Upper lobe of right lung (tissue), 1 donor: Measurements from ENCODE around the gene PTGR1. TPM values are rescaled to one million over a fixed set of nuclear protein-coding genes. Genes with fewer than 3 reads are reported as not detected.
"Not testable (repeated sequence)": the region's sequence is repeated elsewhere in the genome, so short reads cannot be mapped to it uniquely, and the experiment has no call there.

Experiments used
- ATAC-seq: fragments of 200-7000 bp; cut with Tn5 transposase; one replicate; pipeline ENCODE4 v1.9.1; 2020; ENCODE audit warnings: mild to moderate bottlenecking, moderate library complexity
- DNase-seq: peaks from one replicate; pipeline ENCODE4 v3.0.0-alpha.2; 2020
- H3K27ac ChIP-seq: fragments of 200-600 bp; one replicate; pipeline ENCODE4 v1.8.0; 2022
- H3K27me3 ChIP-seq: fragments of 200-600 bp; one replicate; pipeline ENCODE4 v1.8.0; 2022; ENCODE audit warnings: mild to moderate bottlenecking
- H3K36me3 ChIP-seq: fragments of 200-600 bp; one replicate; pipeline ENCODE4 v1.8.0; 2022
- H3K4me1 ChIP-seq: fragments of 200-600 bp; one replicate; pipeline ENCODE4 v1.8.0; 2022
- H3K4me3 ChIP-seq: fragments of 200-600 bp; one replicate; pipeline ENCODE4 v1.8.0; 2022; ENCODE audit warnings: mild to moderate bottlenecking
- H3K9me3 ChIP-seq: fragments of 200-600 bp; one replicate; pipeline ENCODE4 v1.8.0; 2022
- intact Hi-C: fragments of 100-400 bp; cut with DNase I; formaldehyde crosslinking; loops from one replicate; pipeline ENCODE4 v1.11.0; 2022
- total RNA-seq: library from RNA; stranded (reverse); fragmentation: NEBNext Ultra II Directional; extraction: Animal tissue kit (Norgen Biotek cat#: 25700); gene quantifications from one replicate; pipeline ENCODE4 v1.2.1, GENCODE V29; 2021
- TF ChIP-seq, protein P1 (sequence below): fragments of 200-600 bp; IDR thresholded peaks from one replicate; pipeline ENCODE4 v1.8.0; 2022; ENCODE audit warnings: antibody characterized with exemption
- donor health status: DM: no; HTN: yes; CAD: no; lungs with severe emphysema.

Gene PTGR1
- total RNA-seq, 1 donor from 2014 or later: 38.0 TPM

DNA sequence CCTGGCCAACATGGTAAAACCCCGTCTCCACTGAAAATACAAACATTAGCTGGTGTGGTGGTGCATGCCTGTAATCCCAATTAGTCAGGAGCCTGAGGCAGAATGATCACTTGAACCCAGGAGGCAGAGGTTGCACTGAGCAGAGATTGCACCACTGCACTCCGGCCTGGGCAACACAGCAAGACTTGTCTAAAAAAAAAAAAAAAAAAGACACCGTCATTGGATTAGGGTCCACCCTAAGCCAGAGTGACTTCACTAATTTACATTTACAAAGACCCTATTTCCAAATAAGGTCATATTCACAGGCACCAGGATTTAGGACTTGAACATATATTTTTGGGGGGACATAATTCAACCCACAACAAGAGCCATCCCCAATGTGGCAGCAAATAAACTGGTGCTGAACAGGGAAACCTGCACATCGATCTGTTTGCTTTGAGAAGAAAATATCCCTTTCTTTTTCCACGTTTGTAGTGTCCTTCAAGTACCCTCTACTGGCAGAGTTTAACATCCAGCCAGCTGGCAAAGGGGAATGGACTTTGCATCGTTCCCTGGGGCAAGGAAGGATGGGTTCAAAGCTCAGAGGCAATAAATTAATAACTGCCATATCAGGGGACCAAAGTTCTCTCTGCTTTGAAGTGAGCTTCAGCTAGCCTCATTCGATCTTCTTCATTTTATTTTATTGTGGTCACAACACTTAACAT lies 28.0 kb upstream of the PTGR1 start:
- Histone ChIP-seq H3K27ac (no peak overlapping the region), H3K4me3 (no peak overlapping the region), H3K4me1 (peaks cover 16% of the 10 kb centered on the region), H3K36me3 (no peaks in the 10 kb centered on the region), H3K27me3 (no peaks in the 10 kb centered on the region), H3K9me3 (no peaks in the 10 kb centered on the region)
- intact Hi-C loops: no loop called here
- TF ChIP-seq, protein P1, sequence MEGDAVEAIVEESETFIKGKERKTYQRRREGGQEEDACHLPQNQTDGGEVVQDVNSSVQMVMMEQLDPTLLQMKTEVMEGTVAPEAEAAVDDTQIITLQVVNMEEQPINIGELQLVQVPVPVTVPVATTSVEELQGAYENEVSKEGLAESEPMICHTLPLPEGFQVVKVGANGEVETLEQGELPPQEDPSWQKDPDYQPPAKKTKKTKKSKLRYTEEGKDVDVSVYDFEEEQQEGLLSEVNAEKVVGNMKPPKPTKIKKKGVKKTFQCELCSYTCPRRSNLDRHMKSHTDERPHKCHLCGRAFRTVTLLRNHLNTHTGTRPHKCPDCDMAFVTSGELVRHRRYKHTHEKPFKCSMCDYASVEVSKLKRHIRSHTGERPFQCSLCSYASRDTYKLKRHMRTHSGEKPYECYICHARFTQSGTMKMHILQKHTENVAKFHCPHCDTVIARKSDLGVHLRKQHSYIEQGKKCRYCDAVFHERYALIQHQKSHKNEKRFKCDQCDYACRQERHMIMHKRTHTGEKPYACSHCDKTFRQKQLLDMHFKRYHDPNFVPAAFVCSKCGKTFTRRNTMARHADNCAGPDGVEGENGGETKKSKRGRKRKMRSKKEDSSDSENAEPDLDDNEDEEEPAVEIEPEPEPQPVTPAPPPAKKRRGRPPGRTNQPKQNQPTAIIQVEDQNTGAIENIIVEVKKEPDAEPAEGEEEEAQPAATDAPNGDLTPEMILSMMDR: no peak
- ATAC-seq (no peak), DNase-seq (no peak)

DNA sequence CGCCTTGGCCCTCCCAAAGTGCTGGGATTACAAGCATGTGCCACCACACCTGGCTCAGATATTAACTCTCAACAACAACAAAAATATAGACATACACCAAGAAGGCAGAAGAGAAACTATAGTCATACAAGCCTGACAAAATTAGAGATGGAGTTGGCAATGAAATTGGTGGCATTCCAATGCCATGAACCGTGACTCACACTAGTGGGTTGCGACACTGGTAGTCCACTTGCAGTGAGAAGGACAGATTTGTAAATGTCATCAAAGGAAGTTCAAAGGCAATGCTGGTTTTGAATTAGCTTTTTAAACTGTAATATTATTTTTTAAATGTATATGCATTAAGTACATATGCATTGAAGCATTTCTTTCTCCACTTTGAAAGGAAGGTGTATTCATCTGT lies 23.2 kb upstream of the PTGR1 start:
- Histone ChIP-seq H3K9me3 (no peaks in the 10 kb centered on the region), H3K4me1 (peaks cover 8% of the 10 kb centered on the region), H3K36me3 (no peaks in the 10 kb centered on the region), H3K4me3 (no peak overlapping the region), H3K27me3 (no peaks in the 10 kb centered on the region), H3K27ac (no peak overlapping the region)
- DNase-seq (peak; percentile 68), ATAC-seq (peak; percentile 75)
- TF ChIP-seq, protein P1: no peak
- intact Hi-C loops: no loop called here

DNA sequence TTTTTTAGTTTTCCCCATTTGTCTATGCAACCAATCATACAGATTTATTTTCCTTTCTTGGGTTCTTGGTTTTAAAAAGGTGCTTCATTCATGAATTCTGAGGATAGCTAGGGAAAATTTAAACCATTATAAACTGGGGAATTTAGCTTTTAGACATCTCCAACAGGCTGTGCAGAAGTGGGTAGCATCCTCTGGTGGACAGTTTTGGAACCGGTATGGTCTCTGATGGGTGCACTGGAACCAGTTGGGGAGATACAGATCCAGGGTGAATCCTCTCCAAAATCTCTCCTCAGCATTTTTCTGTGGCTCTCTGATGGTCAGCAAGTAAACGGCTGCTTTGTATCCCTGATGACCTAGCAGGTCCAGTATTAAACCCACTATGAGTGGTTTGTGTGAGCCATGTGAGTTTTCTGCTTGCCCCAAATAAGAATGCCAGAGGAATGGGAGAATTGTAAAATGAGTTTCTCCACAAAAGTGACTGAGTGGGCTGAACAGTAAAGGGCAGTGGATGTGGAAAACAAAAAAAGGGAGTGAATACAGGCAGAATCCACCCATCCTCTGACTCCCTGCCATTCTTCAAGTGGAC lies 22.5 kb upstream of the PTGR1 start:
- H3K27me3 ChIP-seq: no peaks in the 10 kb centered on the region
- ATAC-seq: peak; percentile 95
- no peak for DNase-seq
- intact Hi-C loops: no loop called here
- H3K4me3 ChIP-seq: no peak overlapping the region
- H3K9me3 ChIP-seq: no peaks in the 10 kb centered on the region
- H3K4me1 ChIP-seq: peaks cover 8% of the 10 kb centered on the region
- H3K27ac ChIP-seq: no peak overlapping the region
- no peaks in the 10 kb centered on the region for H3K36me3 ChIP-seq
- TF ChIP-seq, protein P1: peak; percentile 93

DNA sequence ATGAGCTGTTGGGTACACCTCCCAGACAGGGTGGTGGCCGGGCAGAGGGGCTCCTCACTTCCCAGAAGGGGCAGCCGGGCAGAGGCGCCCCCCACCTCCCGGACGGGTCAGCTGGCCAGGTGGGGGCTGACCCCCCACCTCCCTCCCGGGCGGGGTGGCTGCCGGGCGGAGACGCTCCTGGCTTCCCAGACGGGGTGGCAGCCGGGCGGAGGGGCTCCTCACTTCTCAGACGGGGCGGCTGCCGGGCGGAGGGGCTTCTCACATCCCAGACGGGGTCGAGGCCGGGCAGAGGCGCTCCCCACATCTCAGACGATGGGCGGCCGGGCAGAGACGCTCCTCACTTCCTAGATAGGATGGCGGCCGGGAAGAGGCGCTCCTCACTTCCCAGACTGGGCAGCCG lies 17.9 kb upstream of the PTGR1 start:
- DNase-seq, H3K4me1 ChIP-seq, H3K27ac ChIP-seq, intact Hi-C loops, ATAC-seq, H3K36me3 ChIP-seq, H3K27me3 ChIP-seq, H3K9me3 ChIP-seq, H3K4me3 ChIP-seq: not testable (repeated sequence)

DNA sequence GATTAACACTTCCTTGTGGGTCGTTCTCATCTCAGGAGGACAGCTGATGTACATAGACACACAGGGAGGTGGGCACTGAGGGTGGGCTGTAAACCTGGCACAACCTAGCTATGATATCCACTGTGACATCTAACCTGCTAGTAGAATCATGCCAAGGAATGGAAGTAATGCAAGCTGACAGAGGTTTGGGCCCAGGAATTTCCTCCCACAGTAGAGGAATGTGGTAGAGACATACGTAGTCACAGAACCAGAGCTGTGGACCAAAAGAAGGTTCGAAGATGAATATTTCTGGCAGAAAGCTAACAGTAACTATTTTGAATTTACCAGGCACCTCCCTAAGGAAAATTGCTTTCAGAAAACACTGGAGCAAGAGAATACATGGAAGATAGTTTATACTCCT lies 16.5 kb upstream of the PTGR1 start:
- H3K9me3 ChIP-seq: no peaks in the 10 kb centered on the region
- ATAC-seq (no peak), DNase-seq (no peak)
- H3K4me3 ChIP-seq: no peak overlapping the region
- H3K27me3 ChIP-seq: no peaks in the 10 kb centered on the region
- no peaks in the 10 kb centered on the region for H3K36me3 ChIP-seq
- H3K27ac ChIP-seq: no peak overlapping the region
- H3K4me1 ChIP-seq: no peaks in the 10 kb centered on the region
- TF ChIP-seq, protein P1: no peak
- intact Hi-C loops: no loop called here

DNA sequence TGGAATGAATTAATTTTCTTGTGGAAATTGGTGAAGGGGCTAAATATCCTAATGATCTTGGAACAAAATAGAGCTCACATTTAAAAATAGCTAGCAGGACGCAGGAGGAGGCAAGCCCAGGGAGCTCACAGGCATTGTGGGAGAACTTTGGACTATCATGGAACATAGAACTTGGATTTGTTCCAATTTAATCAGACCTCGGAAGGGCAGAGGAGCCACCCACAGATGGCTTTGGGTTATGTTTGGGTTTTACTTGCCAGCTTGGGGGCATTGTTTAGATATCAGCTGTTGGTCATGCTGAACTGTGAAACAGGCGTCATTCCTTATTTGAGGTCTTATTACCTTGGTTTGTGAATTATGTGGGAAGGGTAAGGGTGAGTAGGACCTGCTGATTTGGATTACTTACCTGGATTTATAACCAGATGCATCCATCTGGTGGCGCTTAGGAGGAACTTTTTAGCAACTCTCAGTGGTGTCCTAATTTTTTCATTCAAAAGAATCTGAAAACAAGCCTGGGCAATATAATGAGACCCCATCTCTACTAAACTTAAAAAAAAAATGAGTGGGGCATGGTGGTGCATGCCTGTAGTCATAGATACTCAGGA lies 14.1 kb upstream of the PTGR1 start:
- ATAC-seq (no peak), DNase-seq (no peak)
- Histone ChIP-seq H3K4me1 (no peaks in the 10 kb centered on the region), H3K4me3 (no peak overlapping the region), H3K27me3 (no peaks in the 10 kb centered on the region), H3K27ac (no peak overlapping the region), H3K9me3 (no peaks in the 10 kb centered on the region), H3K36me3 (no peaks in the 10 kb centered on the region)
- intact Hi-C loops: no loop called here
- TF ChIP-seq, protein P1: no peak
